ENCODE data around the gene SLC17A2. TPM values are rescaled to one million over a fixed set of nuclear protein-coding genes. Genes with fewer than 3 reads are reported as not detected.

SLC17A2 gene
- total RNA-seq, 2 donors from 2014 or later: not detected

GRCh38 chr6:25956226-25956625, 25.7 kb upstream of the SLC17A2 start:
- no peak overlapping the region for H3K4me3 ChIP-seq
- no peaks in the 10 kb centered on the region for H3K4me1 ChIP-seq
- no peaks in the 10 kb centered on the region for H3K9me3 ChIP-seq
- no peak overlapping the region for H3K27ac ChIP-seq
- no peak for TF ChIP-seq CTCF (IDR thresholded peaks at IDR 0.05)
- H3K27me3 ChIP-seq: no peaks in the 10 kb centered on the region
- DNase-seq (ENCODE audit: low spot score): no peak
- H3K36me3 ChIP-seq: no peaks in the 10 kb centered on the region

GRCh38 chr6:25954756-25955155, 24.3 kb upstream of the SLC17A2 start:
- Histone ChIP-seq H3K27ac (no peak overlapping the region), H3K4me3 (no peak overlapping the region), H3K36me3 (no peaks in the 10 kb centered on the region), H3K4me1 (no peaks in the 10 kb centered on the region), H3K9me3 (no peaks in the 10 kb centered on the region), H3K27me3 (no peaks in the 10 kb centered on the region)
- no peak for DNase-seq (ENCODE audit: low spot score)
- no peak for TF ChIP-seq CTCF (IDR thresholded peaks at IDR 0.05)

- no peak for DNase-seq (ENCODE audit: low spot score)
- Histone ChIP-seq H3K36me3 (no peaks in the 10 kb centered on the region), H3K4me3 (no peak overlapping the region), H3K4me1 (no peaks in the 10 kb centered on the region), H3K27me3 (no peaks in the 10 kb centered on the region), H3K27ac (no peak overlapping the region), H3K9me3 (no peaks in the 10 kb centered on the region)
- TF ChIP-seq CTCF (IDR thresholded peaks at IDR 0.05): no peak
Measured at GRCh38 chr6:25953733-25954132, 23.2 kb upstream of the SLC17A2 start.

- TF ChIP-seq CTCF (IDR thresholded peaks at IDR 0.05): no peak
- Histone ChIP-seq H3K27me3 (no peaks in the 10 kb centered on the region), H3K27ac (no peak overlapping the region), H3K4me1 (no peaks in the 10 kb centered on the region), H3K9me3 (no peaks in the 10 kb centered on the region), H3K36me3 (no peaks in the 10 kb centered on the region), H3K4me3 (no peak overlapping the region)
- DNase-seq (ENCODE audit: low spot score): no peak
Measured at GRCh38 chr6:25952535-25952934, 22.0 kb upstream of the SLC17A2 start.

- Histone ChIP-seq H3K9me3 (no peaks in the 10 kb centered on the region), H3K4me3 (no peak overlapping the region), H3K36me3 (no peaks in the 10 kb centered on the region), H3K4me1 (no peaks in the 10 kb centered on the region), H3K27ac (no peak overlapping the region), H3K27me3 (no peaks in the 10 kb centered on the region)
- DNase-seq (ENCODE audit: low spot score): no peak
- no peak for TF ChIP-seq CTCF (IDR thresholded peaks at IDR 0.05)
Measured at GRCh38 chr6:25951296-25952032, 21.0 kb upstream of the SLC17A2 start.

- H3K27ac ChIP-seq: no peak overlapping the region
- no peaks in the 10 kb centered on the region for H3K27me3 ChIP-seq
- H3K36me3 ChIP-seq: no peaks in the 10 kb centered on the region
- no peaks in the 10 kb centered on the region for H3K4me1 ChIP-seq
- DNase-seq (ENCODE audit: low spot score): no peak
- H3K4me3 ChIP-seq: no peak overlapping the region
- no peaks in the 10 kb centered on the region for H3K9me3 ChIP-seq
- no peak for TF ChIP-seq CTCF (IDR thresholded peaks at IDR 0.05)
Measured at GRCh38 chr6:25950297-25950696, 19.8 kb upstream of the SLC17A2 start.

All from right atrium auricular region (tissue), 2 donors.